Measurements from ENCODE around the gene EXD3.
"Not testable (repeated sequence)": the region's sequence is repeated elsewhere in the genome, so short reads cannot be mapped to it uniquely, and the experiment has no call there.

Gene EXD3

GRCh38 chr9:137411645-137412380, 11.1 kb downstream of the EXD3 start:
- DNase-seq (ENCODE audit: low read depth in 1 of 2, low spot score in 1 of 2), result no peak

GRCh38 chr9:137411260-137411644, 11.7 kb downstream of the EXD3 start:
- no peak for DNase-seq (ENCODE audit: low read depth in 1 of 2, low spot score in 1 of 2)

- DNase-seq (ENCODE audit: low read depth in 1 of 2, low spot score in 1 of 2), result no peak
These were observed 12.1 kb downstream of the EXD3 start for GRCh38 chr9:137410891-137411249.

GRCh38 chr9:137410236-137410890, 12.6 kb downstream of the EXD3 start:
- not testable (repeated sequence) for DNase-seq (ENCODE audit: low read depth in 1 of 2, low spot score in 1 of 2)

DNA sequence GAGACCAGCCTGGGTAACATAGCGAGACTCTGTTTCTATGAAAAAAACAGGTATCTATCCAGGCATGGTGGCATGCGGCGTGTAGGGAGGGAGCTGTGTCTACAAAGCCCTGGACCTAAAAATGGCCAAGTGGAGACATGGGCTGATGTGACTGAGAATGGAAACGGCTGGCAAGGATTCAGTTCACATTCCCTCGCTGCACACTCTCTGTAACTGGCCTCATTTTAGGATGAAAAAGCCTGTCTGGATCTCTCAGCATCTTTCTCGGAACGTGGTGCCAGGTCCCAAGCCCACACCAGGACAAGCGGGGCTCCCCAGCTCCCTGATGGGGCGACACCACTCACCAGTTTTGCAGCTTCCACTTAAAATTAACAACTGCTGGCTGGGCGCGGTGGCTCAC, 13.4 kb downstream of the EXD3 start:
- no peak for DNase-seq (ENCODE audit: low read depth in 1 of 2, low spot score in 1 of 2)

GRCh38 chr9:137408651-137409405, 14.1 kb downstream of the EXD3 start:
- no peak for DNase-seq (ENCODE audit: low read depth in 1 of 2, low spot score in 1 of 2)

DNA sequence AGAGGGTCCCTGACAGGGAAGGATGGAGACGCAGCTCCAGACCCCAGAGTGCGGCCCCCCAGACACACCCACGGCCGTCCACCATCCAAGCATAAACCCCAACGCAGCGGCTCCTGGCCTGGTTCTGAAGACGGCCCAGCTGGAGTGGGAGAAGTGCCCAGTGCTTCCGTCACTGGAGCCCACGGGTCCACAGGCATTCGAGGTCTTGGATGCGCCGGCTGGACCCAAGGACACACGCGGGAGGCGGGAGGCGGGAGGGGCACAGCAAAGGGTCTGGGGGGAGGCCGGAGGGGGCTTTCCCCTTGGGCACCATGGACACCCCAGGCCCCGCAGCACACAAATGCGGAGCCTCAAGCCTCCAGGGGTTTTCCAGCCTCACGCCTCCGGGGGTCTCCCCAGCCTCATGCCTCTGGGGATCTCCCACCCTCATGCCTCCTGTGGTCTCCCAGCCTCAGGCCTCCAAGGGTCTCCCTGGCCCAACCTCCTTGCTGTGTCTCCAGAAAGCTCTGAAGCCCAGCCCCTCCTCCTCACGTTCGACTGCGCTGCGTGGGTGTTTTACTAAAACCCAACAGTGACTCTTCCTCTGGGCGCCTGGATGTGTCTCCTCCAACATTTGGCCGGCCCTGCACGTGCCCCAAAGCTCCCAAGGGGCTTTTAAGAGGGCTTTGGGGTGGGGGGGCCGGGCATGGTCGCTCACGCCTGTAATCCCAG, 15.2 kb downstream of the EXD3 start:
- DNase-seq (ENCODE audit: low read depth in 1 of 2, low spot score in 1 of 2), result no peak

DNA sequence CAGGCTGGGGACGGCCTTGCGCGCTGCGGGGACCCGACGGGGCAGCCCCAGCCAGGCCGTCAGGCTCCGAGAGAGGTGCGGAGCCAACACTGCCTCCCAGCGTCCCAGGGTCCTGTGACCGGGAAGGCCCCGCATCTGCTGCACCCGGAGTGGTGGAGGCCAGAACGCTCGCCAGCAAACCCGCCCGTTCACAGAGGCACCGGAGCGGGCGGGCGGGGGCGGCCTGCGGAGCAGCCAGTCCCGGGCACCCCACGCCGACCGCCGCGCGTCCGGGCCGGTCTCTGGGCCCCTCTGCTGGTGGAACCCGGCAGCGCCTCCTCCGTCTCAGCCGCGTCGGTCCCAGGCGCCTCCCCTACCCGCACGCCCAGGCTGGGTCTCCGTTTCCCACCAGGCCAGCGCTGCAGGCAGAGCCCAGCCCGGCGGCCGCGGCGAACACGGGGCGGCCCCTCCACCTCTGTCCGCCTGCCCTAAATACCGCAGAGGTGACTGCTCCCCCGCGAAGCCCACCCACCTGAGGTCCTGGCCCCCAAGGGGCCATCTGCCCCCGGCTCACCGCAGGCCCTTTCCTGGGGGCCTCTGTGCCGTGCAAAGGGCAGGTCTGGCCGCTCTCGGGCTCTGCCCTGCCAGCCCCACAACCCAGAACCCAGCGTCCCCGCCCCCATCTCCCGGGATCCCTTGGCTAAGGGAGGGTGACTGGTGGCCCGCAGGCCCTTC, 15.9 kb downstream of the EXD3 start:
- DNase-seq (ENCODE audit: low read depth in 1 of 2, low spot score in 1 of 2), result peak; percentile 44 to 57

DNA sequence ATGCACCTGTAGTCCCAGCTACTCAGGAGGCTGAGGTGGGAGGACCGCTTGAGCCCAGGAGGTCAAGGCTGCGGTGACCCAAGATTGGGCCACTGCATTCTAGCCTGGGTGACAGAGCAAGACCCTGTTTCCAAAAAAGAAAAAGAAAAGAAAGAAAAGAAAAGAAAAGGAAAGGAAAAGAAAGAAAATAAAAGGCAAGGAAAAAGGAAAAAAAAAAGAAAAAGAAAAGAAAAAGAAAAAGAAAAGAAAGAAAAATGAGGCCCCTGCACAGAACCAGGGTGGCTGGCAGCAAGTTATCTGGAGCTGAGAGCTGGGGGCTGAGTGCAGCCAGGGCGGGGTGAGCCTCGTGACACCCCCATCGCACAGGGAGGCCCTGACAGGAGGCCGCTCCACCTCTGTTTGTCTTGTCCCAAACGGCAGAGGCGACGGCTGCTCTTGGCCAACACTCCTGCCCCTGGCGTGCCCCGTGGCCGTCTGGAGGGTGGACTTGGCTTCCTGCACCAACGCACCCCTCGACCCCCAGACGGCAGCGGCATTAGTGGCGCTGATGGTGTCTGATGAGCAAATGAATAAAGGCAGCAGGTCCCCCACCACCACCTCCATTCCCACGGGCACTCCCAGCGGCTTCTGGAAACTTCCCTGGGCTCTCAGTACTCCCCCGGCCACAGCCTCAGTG, 16.7 kb downstream of the EXD3 start:
- DNase-seq (ENCODE audit: low read depth in 1 of 2, low spot score in 1 of 2), result no peak

- DNase-seq (ENCODE audit: low read depth in 1 of 2, low spot score in 1 of 2), result no peak
These were observed 17.3 kb downstream of the EXD3 start for GRCh38 chr9:137405677-137406081.

- DNase-seq (ENCODE audit: low read depth in 1 of 2, low spot score in 1 of 2), result no peak
These were observed 17.9 kb downstream of the EXD3 start for GRCh38 chr9:137404961-137405567.

GRCh38 chr9:137403269-137403668, 19.7 kb downstream of the EXD3 start:
- DNase-seq (ENCODE audit: low read depth in 1 of 2, low spot score in 1 of 2), result no peak

- no peak for DNase-seq (ENCODE audit: low read depth in 1 of 2, low spot score in 1 of 2)
These were observed 20.2 kb downstream of the EXD3 start for GRCh38 chr9:137402746-137403145.

GRCh38 chr9:137398561-137399468, 24.1 kb downstream of the EXD3 start:
- no peak for DNase-seq (ENCODE audit: low read depth in 1 of 2, low spot score in 1 of 2)

DNA sequence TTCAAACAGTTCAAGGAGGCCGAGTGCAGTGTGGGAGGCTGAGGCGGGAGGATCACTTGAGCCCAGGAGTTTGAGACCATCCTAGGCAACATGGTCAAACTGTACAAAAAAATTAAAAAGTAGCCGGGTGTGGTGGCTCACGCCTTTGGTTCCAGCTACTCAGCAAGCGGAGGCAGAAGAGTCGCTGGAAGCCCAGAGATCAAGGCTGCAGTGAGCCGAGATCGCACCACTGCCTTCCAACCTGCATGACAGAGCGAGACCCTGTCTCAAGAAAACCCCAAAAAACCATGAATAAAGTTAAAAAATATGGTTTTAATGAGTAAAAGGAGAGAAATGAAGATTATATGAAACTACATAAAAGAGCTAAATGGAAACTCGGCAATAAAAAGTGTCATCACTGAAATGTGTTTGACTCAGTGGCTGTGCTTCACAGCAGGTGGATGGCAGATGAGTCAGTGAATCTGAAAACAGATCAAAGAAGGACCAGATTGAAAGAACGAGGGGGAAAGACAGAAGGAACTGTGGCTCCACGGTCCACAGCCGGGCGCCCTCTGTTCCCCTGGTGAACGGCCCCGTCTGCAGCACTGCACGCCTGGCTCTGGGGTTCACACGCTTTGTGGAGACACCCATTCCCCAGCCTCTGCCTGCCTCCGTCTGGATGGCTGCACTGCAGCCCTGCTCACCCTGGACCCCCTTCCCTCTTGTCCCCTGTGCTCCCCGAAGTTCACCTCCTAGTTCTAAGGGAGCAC, 25.1 kb downstream of the EXD3 start:
- DNase-seq (ENCODE audit: low read depth in 1 of 2, low spot score in 1 of 2), result no peak

DNA sequence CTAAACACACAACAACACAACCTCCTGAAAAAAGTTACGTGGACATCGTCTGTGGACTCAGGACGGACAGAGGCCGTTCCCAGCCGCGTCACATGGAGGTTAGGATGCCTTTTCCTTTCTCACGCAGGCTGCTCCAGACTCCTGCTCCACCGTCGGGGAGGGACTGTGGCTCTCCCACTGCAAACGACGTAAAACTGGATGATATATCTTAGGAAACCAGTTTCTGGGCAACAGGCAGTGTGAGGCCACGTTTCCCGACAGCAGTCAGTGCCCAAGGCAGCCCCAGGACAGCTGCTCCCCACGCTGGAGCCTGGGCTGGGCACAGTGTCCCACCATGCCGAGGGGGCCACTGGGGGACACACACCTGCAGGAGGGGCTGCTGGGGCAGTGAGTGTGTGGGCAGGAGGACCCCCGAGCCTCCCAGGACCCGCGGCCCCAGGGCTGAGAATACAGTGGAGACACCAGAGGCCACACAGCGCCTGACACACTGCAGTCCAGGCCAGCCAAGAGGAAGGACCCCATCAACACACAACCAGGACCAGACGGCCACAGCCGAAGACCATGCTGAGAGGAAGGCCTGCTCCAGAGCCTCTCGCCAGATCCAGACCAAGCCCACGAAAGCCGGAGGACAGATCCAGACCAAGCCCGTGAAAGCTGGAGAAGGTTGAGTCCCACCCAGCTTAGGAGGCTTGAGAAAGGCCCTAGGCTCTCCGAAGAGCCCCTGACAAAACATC, 26.2 kb downstream of the EXD3 start:
- no peak for DNase-seq (ENCODE audit: low read depth in 1 of 2, low spot score in 1 of 2)

- no peak for DNase-seq (ENCODE audit: low read depth in 1 of 2, low spot score in 1 of 2)
These were observed 26.7 kb downstream of the EXD3 start for GRCh38 chr9:137396227-137396626.

- no peak for DNase-seq (ENCODE audit: low read depth in 1 of 2, low spot score in 1 of 2)
These were observed 27.3 kb downstream of the EXD3 start for GRCh38 chr9:137395666-137396010.
